Memory B cell (primary cell): ENCODE results near the gene TBL3.

ENCODE experiments used
- ATAC-seq: fragments of 150-1000 bp; cut with Tn5 transposase; 2 replicates; pipeline ENCODE4 v1.10.0; 2021; ENCODE audit warnings: low read depth, mild to moderate bottlenecking, moderate library complexity
- DNase-seq, 2 donors: peaks; one replicate each; pipeline ENCODE4 v3.0.0; 2022; ENCODE audit warnings: low spot score in 2 of 2
- H3K27ac Mint-ChIP-seq: one replicate; pipeline ENCODE4 v1.8.0; 2022; ENCODE audit warnings: mild to moderate bottlenecking, moderate library complexity, mixed read lengths
- H3K27me3 Mint-ChIP-seq: one replicate; pipeline ENCODE4 v1.8.0; 2022; ENCODE audit warnings: mixed read lengths
- H3K36me3 Mint-ChIP-seq: one replicate; pipeline ENCODE4 v1.8.0; 2022; ENCODE audit warnings: mild to moderate bottlenecking, mixed read lengths
- H3K4me1 Mint-ChIP-seq: one replicate; pipeline ENCODE4 v1.8.0; 2022; ENCODE audit warnings: mixed read lengths
- H3K4me3 Mint-ChIP-seq: one replicate; pipeline ENCODE4 v1.8.0; 2022; ENCODE audit warnings: mild to moderate bottlenecking, moderate library complexity, mixed read lengths
- H3K9me3 Mint-ChIP-seq: one replicate; pipeline ENCODE4 v1.8.0; 2022; ENCODE audit warnings: mixed read lengths

The TBL3 gene

DNA sequence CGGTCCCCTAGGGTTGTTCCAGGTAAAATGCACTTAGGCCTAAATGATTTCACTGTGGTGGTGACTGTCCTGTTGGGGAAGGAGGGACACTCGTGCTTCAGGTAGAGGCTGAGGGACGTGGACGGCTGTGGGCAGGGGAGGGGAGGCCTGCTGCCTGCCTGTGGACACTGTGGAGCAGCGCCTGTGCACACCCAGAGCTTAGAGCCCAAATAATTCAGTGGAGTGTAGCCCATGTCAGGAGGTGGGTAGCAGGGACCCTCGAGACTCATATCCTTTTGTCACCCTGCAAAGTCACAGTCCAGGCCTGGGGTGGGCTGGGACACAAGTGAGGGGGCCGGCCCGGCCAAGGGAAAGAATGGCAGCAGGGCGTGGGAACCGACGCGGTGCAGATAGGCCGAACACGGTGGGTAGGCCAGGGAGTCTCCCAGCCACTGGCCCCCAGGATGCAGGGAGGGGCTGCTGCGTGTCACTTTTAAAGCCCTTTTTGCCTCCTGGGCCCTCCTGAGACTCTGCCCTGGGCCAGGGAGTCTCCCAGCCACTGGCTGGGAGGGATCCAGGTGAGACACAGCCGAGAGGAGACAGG, 54.1 kb downstream of the TBL3 start:
- H3K4me3 Mint-ChIP-seq, result peak overlapping the region; percentile 77
- no peak overlapping the region for H3K27ac Mint-ChIP-seq
- no peak for DNase-seq
- H3K27me3 Mint-ChIP-seq, result peaks cover 20% of the 10 kb centered on the region
- peaks cover 17% of the 10 kb centered on the region for H3K4me1 Mint-ChIP-seq
- H3K36me3 Mint-ChIP-seq, result no peaks in the 10 kb centered on the region
- no peak for ATAC-seq
- no peaks in the 10 kb centered on the region for H3K9me3 Mint-ChIP-seq

DNA sequence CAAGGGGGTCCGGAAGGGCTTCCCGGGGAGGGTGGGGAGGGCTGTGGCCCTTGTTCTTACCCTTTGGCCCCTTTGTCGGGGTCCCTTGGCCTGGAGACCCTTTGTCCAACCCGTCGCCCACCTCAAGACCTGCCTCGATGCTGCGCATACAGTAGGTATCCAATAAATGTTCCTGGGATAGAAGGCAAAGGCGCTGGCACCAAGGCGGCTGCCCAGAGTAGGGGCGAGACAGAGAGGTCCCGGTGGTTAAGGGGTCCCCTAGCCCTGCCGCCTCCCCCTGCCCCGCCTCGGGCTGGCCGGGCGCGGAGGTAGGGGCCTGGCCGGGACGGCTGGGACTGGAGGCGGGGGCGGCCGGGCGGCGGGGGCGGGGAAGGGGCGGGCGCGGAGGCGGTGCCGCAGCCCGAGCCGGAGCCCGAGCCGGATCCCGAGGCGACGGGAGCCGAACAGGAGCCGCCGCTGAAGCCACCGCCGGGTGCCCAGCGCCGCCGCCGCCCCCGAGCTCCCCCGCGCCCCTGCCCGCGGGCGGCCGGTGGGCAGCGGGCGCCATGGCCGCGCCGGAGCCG, 54.7 kb downstream of the TBL3 start, which contains the start of gene NHERF2:
TSS of gene NHERF2 (plus strand) at position 442 of the 563 bp plus-strand sequence. CDS start at position 546, 104 bp downstream.
- H3K4me3 Mint-ChIP-seq, result peak within 1 kb of the TSS; percentile 77
- ATAC-seq (no peak), DNase-seq (no peak)
- peaks cover 17% of the 10 kb centered on the region for H3K27me3 Mint-ChIP-seq
- no peaks in the 10 kb centered on the region for H3K9me3 Mint-ChIP-seq
- no peak within 1 kb of the TSS for H3K27ac Mint-ChIP-seq
- H3K36me3 Mint-ChIP-seq, result no peaks in the 10 kb centered on the region
- peaks cover 17% of the 10 kb centered on the region for H3K4me1 Mint-ChIP-seq

DNA sequence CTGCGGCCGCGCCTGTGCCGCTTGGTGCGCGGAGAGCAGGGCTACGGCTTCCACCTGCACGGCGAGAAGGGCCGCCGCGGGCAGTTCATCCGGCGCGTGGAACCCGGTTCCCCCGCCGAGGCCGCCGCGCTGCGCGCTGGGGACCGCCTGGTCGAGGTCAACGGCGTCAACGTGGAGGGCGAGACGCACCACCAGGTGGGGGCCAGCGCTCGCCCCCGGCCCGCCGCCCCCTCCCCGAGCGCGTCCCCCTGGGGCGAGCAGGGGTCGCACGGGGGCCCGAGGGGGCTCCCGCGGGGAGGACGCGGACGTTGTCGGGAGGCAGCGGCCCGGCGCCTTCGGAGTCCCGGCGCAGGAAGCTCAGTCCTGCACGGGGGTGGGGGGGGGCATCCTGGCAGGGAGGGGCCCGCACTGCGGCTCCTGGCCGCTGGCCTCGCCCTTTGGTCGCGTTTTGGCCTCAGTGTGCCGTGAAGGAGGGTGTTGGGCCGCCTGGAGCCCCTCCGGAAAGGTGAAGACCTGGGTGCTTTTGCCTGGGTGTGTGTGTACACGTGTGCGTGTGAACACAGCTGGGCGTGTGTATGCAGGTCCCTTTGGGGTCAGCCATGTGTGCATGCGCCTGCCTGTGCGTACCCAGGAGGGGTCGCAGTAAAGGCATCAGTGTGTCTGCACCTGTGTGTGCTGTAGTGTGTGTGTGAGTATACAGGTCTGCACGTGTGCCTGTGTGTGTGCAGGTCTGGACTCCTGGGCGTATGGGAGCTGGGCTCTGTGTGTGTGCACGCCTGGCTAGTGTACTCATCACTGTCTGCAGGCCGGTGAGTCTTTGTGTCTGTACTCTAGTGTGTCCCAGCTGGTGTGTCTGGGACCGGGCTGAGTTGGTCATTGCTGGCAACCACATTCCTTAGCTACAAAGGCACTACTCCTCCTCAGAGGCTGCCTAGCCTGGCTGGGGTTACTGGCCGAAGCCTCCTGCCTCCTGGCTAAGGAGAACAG, 55.5 kb downstream of the TBL3 start:
- ATAC-seq (peak; percentile 34), DNase-seq (no peak)
- H3K27me3 Mint-ChIP-seq, result peaks cover 16% of the 10 kb centered on the region
- peaks cover 17% of the 10 kb centered on the region for H3K4me1 Mint-ChIP-seq
- no peaks in the 10 kb centered on the region for H3K9me3 Mint-ChIP-seq
- no peaks in the 10 kb centered on the region for H3K36me3 Mint-ChIP-seq
- H3K4me3 Mint-ChIP-seq, result peak overlapping the region; percentile 49
- H3K27ac Mint-ChIP-seq, result no peak overlapping the region

- H3K27ac Mint-ChIP-seq, result no peak overlapping the region
- H3K36me3 Mint-ChIP-seq, result no peaks in the 10 kb centered on the region
- no peak for ATAC-seq
- no peaks in the 10 kb centered on the region for H3K9me3 Mint-ChIP-seq
- H3K4me1 Mint-ChIP-seq, result peaks cover 11% of the 10 kb centered on the region
- H3K27me3 Mint-ChIP-seq, result peaks cover 14% of the 10 kb centered on the region
- DNase-seq, result no peak
- H3K4me3 Mint-ChIP-seq, result no peak overlapping the region
These were observed 56.3 kb downstream of the TBL3 start for GRCh38 chr16:2028146-2028545.

DNA sequence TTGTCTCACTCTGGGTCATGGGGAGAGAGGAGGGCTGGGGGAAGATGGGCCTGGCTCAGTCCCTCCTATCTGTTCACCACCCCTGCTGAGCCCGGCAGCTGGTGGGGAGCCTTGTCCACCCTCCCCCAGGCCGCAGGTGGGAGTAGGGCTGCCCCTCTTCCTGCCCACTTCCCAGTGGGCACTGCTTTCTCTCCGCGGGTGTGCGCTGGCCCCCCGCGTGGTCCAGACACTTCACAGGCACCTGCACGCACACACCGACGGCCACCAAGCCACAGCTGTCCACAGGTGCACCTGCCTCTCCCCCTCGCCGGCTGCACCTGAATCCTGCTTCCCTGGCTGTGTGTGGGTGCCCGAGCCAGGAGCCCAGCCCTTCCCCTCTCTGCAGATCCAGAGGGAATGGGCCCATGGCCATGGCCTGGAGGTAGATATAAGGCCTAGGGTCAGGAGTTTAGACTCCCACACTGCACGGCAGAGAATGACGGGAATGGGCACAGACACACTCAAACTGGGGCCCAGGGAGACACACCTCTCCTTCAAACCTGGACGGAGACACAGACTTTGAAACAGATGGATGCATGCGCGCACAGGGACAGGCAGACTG, 56.9 kb downstream of the TBL3 start:
- Mint-ChIP-seq H3K4me3 (no peak overlapping the region), H3K4me1 (peaks cover 9% of the 10 kb centered on the region), H3K27ac (no peak overlapping the region), H3K27me3 (peaks cover 14% of the 10 kb centered on the region), H3K36me3 (no peaks in the 10 kb centered on the region), H3K9me3 (no peaks in the 10 kb centered on the region)
- ATAC-seq (no peak), DNase-seq (no peak)

DNA sequence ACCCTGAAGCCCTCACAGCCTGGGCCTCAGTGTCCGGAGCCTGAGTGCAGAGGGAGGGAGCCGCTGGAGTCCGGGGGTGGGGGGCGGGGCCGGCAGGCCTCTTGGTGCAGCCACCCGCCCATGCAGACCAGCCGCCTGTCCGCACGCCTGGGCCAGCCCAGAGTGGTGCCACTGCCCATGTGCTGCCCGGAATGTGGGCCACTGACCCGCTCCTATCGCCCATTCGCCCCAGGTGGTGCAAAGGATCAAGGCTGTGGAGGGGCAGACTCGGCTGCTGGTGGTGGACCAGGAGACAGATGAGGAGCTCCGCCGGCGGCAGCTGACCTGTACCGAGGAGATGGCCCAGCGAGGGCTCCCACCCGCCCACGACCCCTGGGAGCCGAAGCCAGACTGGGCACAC, 57.5 kb downstream of the TBL3 start:
- Mint-ChIP-seq H3K9me3 (no peaks in the 10 kb centered on the region), H3K27ac (no peak overlapping the region), H3K36me3 (no peaks in the 10 kb centered on the region), H3K27me3 (peaks cover 17% of the 10 kb centered on the region), H3K4me1 (peaks cover 7% of the 10 kb centered on the region), H3K4me3 (no peak overlapping the region)
- DNase-seq (no peak), ATAC-seq (no peak)

DNA sequence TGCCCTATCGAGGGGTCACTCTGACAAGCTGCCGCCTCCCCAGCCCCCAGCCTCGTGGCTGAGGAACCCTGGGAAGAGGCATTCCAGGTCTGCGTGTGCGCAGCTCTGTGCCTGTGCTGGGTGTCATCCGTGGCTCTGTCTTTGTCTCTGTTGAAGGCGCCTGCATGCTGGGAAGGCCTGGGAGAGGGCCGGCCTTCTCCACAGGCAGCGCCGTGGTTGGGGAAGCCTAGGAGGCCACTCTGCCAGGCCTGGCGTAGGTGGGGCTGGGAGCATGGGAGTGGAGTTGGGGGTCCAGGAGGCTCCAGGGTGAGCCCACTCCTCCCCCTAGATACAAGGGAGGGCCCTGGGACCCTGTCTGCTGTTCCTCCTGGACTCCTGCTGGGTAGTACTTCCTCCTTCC, 58.2 kb downstream of the TBL3 start:
- H3K27me3 Mint-ChIP-seq, result peaks cover 18% of the 10 kb centered on the region
- ATAC-seq, result no peak
- peaks cover 5% of the 10 kb centered on the region for H3K4me1 Mint-ChIP-seq
- no peak overlapping the region for H3K4me3 Mint-ChIP-seq
- no peak for DNase-seq
- H3K9me3 Mint-ChIP-seq, result no peaks in the 10 kb centered on the region
- no peaks in the 10 kb centered on the region for H3K36me3 Mint-ChIP-seq
- H3K27ac Mint-ChIP-seq, result no peak overlapping the region

DNA sequence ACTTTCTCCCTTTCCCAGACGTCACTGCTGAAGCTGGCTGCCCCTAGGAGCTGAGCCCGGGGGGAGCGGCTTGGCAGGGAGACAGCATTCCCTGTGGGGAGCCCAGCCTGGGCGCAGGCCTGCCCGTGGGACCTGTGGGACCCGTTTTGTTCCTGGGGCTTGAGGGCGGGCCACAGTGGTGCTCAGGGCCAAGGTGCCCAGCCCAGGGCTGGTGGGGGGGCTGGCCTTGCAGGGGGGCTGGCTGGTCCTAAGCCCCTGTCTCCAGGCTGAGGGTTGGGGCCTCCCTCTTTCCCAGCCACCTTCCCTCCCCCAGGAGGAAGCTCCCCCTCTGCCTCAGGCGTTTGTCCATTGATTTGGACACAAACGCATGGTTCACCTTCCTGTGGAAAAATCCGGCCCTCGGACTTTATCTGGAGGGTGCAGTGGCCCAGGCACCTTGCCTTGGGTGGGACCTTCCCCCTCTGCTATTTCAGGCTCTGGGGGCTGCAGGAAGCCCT, 59.3 kb downstream of the TBL3 start:
- Mint-ChIP-seq H3K4me3 (no peak overlapping the region), H3K4me1 (peaks cover 2% of the 10 kb centered on the region), H3K36me3 (no peaks in the 10 kb centered on the region), H3K27ac (no peak overlapping the region), H3K27me3 (peaks cover 11% of the 10 kb centered on the region), H3K9me3 (no peaks in the 10 kb centered on the region)
- DNase-seq, result no peak
- ATAC-seq, result no peak
